AG09319 (cell line): ENCODE measurements around the gene ASTN2.

Experiments used
- DNase-seq: peaks from one replicate; pipeline ENCODE4 v3.0.0-alpha.2; 2010; ENCODE audit warnings: low read depth; ENCODE audit errors: extremely low read depth
- CTCF ChIP-seq: IDR thresholded peaks from 2 replicates; pipeline ENCODE4 v1.5.1; 2011; ENCODE audit warnings: low read depth, mild to moderate bottlenecking, inconsistent platforms, low read length, moderate library complexity

ASTN2 gene

GRCh38 chr9:117414906-117415331, at the start of gene ASTN2:
Gene ASTN2 (minus strand): TSS chr9:117415057. CDS start chr9:117414938, 119 bp downstream.
- DNase-seq, result no peak
- TF ChIP-seq CTCF, result no peak

- no peak for DNase-seq
- TF ChIP-seq CTCF, result no peak
Observed at GRCh38 chr9:117462861-117463260, 48.0 kb upstream of the ASTN2 start.

DNA sequence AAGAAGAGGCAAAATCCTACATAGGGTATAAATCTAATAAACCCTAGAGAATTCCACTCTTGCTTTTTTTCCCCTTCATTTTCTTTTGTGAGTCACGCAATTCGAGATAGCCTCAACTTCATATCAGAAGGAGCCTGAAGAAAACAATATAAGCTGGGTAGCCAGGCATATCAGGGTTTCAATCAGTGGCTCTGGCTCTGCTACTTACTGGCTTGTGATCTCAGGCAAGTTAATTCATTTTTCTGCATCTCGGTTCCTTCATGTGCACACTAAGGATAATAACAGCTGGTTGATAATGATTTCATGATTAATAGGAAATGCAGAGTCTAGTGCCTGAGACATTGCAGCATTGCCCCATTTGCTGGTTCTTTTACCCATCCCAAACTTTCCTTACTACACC, 46.5 kb upstream of the ASTN2 start:
- DNase-seq, result no peak
- no peak for TF ChIP-seq CTCF

GRCh38 chr9:117460743-117461142, 45.9 kb upstream of the ASTN2 start:
- DNase-seq, result no peak
- no peak for TF ChIP-seq CTCF

GRCh38 chr9:117459913-117460312, 45.1 kb upstream of the ASTN2 start:
- no peak for TF ChIP-seq CTCF
- no peak for DNase-seq

DNA sequence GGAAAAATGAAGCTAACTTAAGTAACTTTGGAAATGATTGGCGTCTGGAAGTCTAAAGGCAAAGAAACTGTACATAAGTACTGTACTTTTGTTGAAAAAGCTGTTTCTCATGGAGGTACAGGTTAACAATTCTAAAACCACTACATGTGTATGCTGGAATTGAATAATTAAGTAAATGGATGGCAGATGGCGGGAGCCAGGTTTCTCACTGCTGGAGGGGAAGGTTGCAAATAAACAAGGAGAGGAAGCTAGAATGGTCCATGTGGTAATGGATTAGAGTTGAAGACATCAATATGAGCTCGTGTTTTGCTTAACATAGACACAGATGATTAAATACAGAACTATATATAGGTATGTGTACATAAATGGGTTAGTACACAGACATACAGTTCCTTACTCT, 43.2 kb upstream of the ASTN2 start:
- TF ChIP-seq CTCF, result no peak
- DNase-seq, result no peak

- no peak for DNase-seq
- TF ChIP-seq CTCF, result no peak
Observed at GRCh38 chr9:117454711-117455110, 39.9 kb upstream of the ASTN2 start.
